Fibroblast of skin of left quadriceps (primary cell): ENCODE results near the gene FAM161A.
"Not testable (repeated sequence)": the region's sequence is repeated elsewhere in the genome, so short reads cannot be mapped to it uniquely, and the experiment has no call there.

ENCODE experiments used
- DNase-seq, 2 experiments: peaks; one replicate each; pipeline ENCODE4 v3.0.0-alpha.2; 2013; ENCODE audit warnings: low read depth in 2 of 2

Gene FAM161A

GRCh38 chr2:61853847-61854563 is at the start of gene FAM161A:
Gene FAM161A, minus strand, starts transcription at chr2:61854060. Its CDS starts 19 bp downstream, at chr2:61854041.
- DNase-seq: peak; percentile 57 to 91

- no peak for DNase-seq
These were observed 46.4 kb upstream of the FAM161A start for GRCh38 chr2:61900281-61900680.

DNA sequence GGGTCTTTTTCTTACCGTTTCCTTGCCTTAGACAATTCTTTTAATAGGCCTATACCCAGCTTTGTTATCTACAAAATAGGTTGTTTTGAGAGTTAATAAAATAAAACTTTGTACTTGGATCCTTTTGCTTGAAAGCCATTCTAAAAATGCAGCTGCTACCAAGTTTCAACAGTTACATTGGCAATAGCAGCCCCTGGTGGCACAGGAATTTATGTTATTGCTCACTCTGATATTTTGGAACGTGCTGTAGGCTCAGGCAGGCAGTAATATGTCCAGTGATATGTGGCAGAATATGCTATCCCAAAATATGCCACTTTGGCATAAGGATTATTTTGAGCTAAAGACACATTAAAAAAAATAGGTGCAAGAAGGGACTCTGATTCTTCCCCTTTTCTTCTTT is 45.0 kb upstream of the FAM161A start:
- no peak for DNase-seq

DNA sequence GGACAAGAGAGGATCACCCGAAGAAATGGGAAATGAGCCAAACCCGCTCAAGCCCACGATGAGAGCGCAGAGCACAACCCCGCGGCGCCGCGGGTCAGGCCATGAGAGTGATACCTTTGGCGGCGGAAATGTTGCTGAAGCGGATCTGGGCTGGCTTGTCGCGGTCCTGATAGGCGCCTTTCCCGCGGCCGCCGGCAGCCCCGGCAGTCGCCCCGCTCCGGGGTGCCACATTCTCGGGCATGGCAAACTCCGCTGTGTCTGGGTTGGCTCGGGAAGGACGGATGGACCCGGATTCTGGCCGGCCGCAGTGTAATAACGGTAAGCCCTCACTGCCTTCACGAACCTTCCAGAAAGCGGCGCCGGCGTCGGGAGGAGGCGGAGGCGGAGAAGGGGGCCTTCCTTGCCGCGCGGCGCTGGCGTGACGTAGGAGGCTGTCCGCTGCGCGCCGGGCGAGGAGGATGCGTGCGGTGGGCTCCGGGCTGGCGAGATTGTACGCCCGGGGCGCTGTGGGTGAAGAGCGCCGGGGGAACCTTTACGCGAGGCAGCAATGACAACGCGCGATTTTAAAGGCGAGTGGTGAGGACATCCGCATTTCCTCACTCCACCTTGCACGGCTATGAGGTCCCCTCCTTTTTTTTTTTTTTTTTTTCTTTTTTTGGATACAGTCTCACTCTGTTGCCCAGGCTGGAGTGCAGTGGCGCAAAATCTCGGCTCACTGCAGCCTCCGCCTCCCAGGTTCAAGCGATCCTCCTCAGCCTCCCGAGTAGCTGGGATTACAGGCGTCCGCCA is 34.6 kb upstream of the FAM161A start, which contains the start of gene CCT4:
Gene CCT4 (minus strand): TSS at position 390 of the 789 bp plus-strand sequence. CDS start 149 bp downstream, at position 241.
- peak; percentile 64 to 73 for DNase-seq

DNA sequence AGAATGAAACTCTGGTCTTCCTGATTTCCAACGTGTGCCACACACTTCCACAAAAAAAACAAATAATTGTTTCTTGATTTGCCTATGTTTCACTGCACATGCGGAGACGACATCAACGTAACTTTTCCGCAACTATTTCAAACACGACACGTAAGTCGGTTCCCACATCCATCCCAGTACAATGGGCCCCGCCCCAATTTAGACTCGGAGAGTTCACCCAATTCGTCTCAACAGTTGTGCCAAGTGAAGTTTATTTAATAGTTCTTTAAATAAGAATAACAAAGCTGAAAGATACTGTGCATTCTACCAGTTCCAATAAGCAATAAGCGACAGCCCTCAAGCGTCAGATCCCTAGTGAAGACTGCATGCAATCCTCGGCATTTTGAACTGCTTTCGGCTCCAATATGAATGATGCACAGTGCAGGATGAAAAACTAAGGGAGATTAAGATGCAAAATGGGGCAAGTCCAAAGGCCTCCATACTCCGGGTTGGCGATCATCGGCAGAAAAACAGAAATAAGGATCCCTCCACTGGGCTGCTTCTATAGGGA is 33.9 kb upstream of the FAM161A start:
- DNase-seq: no peak

GRCh38 chr2:61885896-61886603 is 32.2 kb upstream of the FAM161A start:
- DNase-seq: no peak

- DNase-seq: no peak
These were observed 29.0 kb upstream of the FAM161A start for GRCh38 chr2:61882850-61883249.

DNA sequence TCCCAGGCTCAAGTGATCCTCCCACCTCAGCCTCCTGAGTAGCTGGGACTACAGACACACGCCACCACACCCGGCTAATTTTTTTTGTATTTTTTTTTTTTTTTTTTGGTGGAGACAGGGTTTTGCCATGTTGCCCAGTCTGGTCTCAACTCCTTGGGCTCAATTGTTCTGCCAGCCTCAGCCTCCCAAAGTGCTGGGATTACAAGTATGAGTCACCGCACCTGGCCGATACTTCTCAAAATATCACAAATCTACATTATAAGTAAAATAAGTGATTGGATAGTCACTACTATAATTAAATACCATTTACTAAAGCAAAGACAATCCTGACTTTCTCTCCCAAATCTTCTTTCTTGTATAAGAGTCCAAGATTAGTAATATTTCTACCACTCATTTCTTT is 25.5 kb upstream of the FAM161A start:
- not testable (repeated sequence) for DNase-seq

- DNase-seq: no peak
These were observed 24.9 kb upstream of the FAM161A start for GRCh38 chr2:61878761-61879160.

DNA sequence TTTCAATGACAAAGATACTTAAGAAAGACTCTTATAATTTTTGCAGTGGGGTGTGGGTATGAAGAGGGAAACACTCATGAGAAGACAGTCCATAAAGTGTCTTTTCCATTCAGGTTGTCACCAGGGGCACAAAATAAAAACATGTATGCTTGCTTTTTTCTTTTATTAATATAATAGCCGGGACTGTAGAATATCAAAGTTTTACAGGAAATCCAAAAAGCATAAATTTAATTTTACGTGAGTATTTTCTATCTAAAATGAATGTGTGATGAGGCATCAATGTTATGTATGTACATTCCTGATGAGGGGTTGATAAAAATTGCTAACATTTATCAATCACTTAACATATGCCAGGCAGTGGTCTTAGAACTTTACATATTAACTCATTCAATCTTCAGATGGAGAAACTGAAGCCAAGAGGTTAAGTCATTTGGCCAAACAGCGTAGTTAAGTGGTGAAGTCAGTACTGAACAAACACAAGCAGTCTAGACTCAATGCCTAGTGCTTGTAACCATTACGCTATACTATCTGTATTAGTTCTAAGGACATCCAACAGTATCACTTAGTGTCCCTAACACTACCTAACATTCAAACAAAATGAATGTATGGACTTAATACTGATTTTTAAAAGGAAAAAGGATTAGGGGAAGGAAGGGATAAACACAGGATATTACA is 23.8 kb upstream of the FAM161A start:
- no peak for DNase-seq

DNA sequence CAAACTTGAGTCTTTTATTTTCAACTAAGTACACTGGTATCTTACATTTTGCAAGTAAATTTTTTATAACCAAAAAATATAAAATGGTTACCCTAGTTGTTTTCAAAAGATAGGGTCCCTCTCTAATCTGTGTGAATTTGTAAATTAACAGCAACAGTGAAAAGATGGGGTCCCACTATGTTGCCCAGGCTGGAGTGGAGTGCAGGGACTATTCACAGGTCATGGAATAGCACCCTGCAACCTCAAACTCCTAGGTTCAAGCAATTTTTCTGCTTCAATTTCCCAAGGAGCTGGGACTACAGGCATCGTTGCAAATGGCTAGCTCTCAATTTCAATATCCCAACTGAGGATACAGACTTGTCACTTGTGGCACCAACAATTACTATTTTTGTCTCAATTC is 22.5 kb upstream of the FAM161A start:
- no peak for DNase-seq

DNA sequence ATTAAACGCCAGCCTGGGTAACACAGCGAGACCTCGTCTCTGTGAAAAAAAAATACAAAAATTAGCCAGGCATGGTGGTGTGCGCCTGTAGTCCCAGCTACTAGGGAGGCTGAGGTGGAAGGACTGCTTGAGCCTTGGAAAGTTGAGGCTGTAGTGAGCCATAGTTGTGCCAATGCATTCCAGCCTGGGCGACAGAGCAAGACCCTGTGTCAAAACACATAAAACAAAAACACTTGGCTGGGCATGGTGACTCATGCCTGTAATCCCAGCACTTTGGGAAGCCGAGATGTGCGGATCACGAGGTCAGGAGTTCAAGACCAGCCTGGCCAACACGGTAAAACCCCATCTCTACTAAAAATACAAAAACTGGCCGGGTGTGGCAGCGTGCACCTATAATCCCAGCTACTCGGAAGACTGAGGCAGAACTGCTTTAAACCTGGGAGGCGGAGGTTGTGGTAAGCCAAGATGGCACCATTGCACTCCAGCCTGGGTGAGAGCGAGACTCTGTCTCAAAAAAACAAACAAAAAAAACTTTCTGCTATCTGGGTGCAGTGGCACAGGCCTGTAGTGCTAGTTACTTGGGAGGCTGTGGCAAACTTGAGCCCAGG is 12.7 kb upstream of the FAM161A start:
- DNase-seq: not testable (repeated sequence)

DNA sequence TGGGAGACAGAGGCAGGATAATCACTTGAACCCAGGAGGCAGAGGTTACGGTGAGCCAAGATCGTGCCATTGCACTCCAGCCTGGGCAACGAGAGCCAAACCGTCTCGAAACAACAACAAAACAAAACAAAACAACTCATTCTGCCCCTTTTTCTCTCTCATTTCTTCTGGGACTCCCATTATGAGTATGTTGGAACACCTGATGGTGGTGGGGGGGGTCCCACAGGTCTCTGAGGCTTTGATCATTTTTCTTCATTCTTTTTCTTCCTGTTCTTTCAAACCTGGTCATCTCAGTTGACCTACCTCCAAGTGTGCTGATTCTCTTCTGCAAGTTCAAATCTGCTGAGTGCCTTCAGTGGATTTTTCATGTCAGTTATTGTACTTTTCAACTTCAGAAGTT is 8.2 kb upstream of the FAM161A start:
- no peak for DNase-seq

GRCh38 chr2:61857224-61857623 is 3.4 kb upstream of the FAM161A start:
- no peak for DNase-seq

DNA sequence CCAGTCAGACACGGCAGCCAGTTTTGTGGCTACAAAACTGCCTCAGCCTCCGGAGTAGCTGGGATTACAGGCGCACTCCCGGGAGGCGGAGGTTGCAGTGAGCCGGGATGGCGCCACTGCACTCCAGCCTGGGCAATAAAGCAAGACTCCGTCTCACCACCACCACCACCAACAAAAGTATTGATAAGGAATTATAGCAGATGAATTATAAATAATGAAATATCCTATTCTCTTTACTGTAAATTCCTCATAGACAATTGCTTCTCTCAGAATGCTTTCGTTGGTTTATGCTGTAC is 1.4 kb upstream of the FAM161A start:
- DNase-seq: no peak

DNA sequence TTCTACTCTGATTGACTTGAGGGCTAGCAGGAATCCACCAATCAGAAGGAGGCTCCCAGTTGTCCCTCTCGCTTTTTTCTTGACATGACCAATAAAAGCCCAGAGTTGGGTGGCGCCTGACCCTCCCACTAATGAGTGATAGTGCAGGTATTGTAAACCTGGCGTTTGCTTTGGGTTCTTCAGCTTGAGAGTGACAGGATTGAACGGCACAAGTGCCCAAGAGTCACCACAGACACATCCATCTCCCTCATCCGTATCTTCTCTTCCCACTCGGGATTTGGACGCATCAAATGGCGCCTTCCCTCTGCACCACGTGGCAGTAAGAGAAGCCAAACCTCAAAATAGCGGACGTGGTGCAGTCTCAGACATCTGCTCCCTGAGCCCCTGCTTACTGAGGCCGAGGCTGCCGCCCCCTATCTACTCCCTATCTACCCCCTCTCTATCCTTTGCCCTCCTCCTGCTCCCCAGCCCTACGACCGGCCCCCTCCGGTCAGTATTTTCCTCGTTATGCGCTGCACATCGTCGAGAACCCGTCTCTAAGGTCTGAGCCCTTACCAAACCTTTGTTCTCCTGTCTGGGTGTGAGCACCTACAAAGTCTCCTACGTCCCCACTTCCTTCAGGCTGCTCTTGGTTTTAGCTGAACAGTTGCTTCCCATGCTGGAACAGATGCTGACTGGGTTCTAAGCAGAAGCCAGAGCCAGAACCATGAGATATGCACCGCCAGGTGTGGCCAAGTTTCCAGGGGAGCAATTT is 881 bp upstream of the FAM161A start:
- DNase-seq: peak; percentile 6 to 91

GRCh38 chr2:61853086-61853846 is 594 bp downstream of the FAM161A start:
- no peak for DNase-seq

GRCh38 chr2:61851270-61851669 is 2.6 kb downstream of the FAM161A start:
- DNase-seq: not testable (repeated sequence)

DNA sequence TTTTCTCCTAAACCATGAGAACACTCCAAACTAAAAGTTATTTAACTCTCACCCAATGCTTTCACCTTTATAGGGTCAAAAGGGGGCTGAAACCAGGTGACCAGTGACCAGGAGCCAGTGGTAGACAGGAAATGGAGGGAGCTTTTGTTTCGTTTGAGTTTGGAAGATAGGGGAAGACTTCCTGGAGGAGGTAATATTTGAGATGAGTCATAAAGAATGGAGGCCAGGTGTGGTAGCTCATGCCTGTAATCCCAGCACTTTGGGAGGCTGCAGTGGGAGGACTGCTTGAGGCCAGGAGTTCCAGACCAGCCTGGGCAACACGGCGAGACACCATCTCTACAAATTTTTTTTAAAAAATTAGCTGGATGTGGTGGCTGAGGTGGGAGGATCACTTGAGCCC is 8.5 kb downstream of the FAM161A start:
- no peak for DNase-seq

DNA sequence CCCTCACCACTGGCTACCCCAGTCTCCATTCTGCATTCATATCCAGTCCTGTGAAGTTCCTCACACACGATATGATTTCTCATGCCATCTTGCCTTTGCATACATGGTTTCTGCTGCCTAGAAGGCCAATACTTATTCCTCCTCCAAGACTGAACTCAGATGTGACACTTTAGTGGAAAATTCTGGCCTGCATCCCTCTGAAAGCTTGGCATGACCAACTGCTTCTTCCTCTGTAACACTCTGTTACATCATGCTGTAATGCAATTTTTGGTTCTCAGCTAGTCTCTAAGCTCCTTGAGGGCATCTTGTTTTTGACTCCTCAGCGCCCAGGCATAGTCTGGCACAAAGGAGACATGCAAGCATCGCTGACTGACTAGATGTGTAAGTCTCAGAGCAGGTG is 12.6 kb downstream of the FAM161A start:
- no peak for DNase-seq
